BE2C (cell line): ENCODE measurements around the gene GTF3C1.
"Not testable (repeated sequence)": the region's sequence is repeated elsewhere in the genome, so short reads cannot be mapped to it uniquely, and the experiment has no call there.

Source experiments
- DNase-seq: peaks from one replicate; pipeline ENCODE4 v3.0.0-alpha.2; 2020
- H3K27me3 ChIP-seq: fragments of 250-450 bp; sonication (Bioruptor Pico); 2 replicates; pipeline ENCODE4 v1.5.1; 2020; ENCODE audit warnings: mild to moderate bottlenecking
- H3K36me3 ChIP-seq: fragments of 250-450 bp; sonication (Bioruptor Pico); 2 replicates; pipeline ENCODE4 v1.5.1; 2020; ENCODE audit warnings: mild to moderate bottlenecking
- H3K4me1 ChIP-seq: fragments of 250-450 bp; sonication (Bioruptor Pico); 2 replicates; pipeline ENCODE4 v1.5.1; 2020
- H3K4me3 ChIP-seq: 2 replicates; pipeline ENCODE4 v1.5.1; 2011; ENCODE audit warnings: low read depth, low read length
- H3K9me3 ChIP-seq: fragments of 250-450 bp; sonication (Bioruptor Pico); 2 replicates; pipeline ENCODE4 v1.5.1; 2020
- CTCF ChIP-seq: IDR thresholded peaks from 2 replicates; pipeline ENCODE4 v1.5.1; 2012; ENCODE audit warnings: mild to moderate bottlenecking, low read depth, low read length

GTF3C1 gene

GRCh38 chr16:27582883-27583282 is 33.2 kb upstream of the GTF3C1 start:
- Histone ChIP-seq H3K9me3 (no peaks in the 10 kb centered on the region; the same call in 1 of the 2 replicates), H3K36me3 (no peaks in the 10 kb centered on the region), H3K4me3 (no peak overlapping the region), H3K4me1 (no peaks in the 10 kb centered on the region), H3K27me3 (no peaks in the 10 kb centered on the region)
- no peak for TF ChIP-seq CTCF
- DNase-seq: no peak

- Histone ChIP-seq H3K36me3 (no peaks in the 10 kb centered on the region), H3K27me3 (no peaks in the 10 kb centered on the region), H3K9me3 (no peaks in the 10 kb centered on the region; the same call in 1 of the 2 replicates), H3K4me1 (no peaks in the 10 kb centered on the region), H3K4me3 (no peak overlapping the region)
- no peak for TF ChIP-seq CTCF
- no peak for DNase-seq
Observed at GRCh38 chr16:27579087-27579980, 29.6 kb upstream of the GTF3C1 start.

- Histone ChIP-seq H3K9me3 (no peaks in the 10 kb centered on the region), H3K27me3 (no peaks in the 10 kb centered on the region), H3K4me3 (no peak overlapping the region), H3K4me1 (no peaks in the 10 kb centered on the region), H3K36me3 (no peaks in the 10 kb centered on the region)
- DNase-seq: no peak
- TF ChIP-seq CTCF: no peak
Observed at GRCh38 chr16:27576729-27577128, 27.0 kb upstream of the GTF3C1 start.

DNA sequence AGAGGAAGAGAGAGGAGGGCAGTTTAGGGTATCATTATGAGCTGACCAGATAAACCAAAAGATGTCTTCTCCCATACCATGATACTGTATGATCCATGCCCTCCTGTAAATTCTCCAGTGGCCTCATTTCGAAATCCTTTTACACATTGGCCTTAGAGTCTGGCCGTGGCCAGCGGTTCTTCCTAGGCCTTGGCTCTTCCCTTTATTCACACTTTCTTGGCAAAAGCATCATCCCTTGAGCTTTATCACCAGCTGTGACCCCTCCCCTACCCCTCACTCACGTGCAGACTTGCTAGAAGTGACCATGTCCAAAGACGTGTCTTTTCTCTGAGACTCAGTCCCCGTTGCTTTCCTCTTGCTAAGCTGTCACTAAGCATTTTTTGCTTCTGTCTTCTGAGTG is 23.0 kb upstream of the GTF3C1 start:
- TF ChIP-seq CTCF: no peak
- Histone ChIP-seq H3K4me1 (no peaks in the 10 kb centered on the region), H3K27me3 (no peaks in the 10 kb centered on the region), H3K9me3 (no peaks in the 10 kb centered on the region), H3K36me3 (no peaks in the 10 kb centered on the region), H3K4me3 (no peak overlapping the region)
- no peak for DNase-seq

GRCh38 chr16:27571433-27572326 is 22.0 kb upstream of the GTF3C1 start:
- Histone ChIP-seq H3K4me1 (no peaks in the 10 kb centered on the region), H3K9me3 (no peaks in the 10 kb centered on the region), H3K27me3 (no peaks in the 10 kb centered on the region), H3K36me3 (no peaks in the 10 kb centered on the region), H3K4me3 (no peak overlapping the region)
- no peak for TF ChIP-seq CTCF
- no peak for DNase-seq

DNA sequence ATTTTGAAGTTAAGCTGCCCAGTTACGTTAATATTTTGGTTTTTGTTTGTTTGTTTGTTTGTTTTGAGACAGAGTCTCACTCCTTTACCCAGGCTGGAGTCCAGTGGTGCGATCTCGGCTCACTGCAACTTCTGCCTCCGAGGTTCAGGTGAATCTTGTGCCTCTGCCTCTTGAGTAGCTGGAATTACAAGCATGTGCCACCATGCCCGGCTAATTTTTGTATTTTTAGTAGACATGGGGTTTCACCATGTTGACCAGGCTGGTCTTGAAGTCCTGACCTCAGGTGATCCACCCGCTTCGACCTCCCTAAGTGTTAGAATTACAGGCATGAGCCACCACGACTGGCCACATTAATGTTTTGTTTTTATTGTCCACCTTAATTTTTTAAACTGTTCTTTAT is 21.3 kb upstream of the GTF3C1 start:
- H3K9me3 ChIP-seq, DNase-seq, H3K4me3 ChIP-seq, H3K4me1 ChIP-seq, H3K27me3 ChIP-seq, H3K36me3 ChIP-seq: not testable (repeated sequence)
